Measurements from ENCODE around the gene SGPL1. TPM values are rescaled to one million over a fixed set of nuclear protein-coding genes. Genes with fewer than 3 reads are reported as not detected.

SGPL1 gene
- polyA plus RNA-seq, 1 experiment, result 16.6 TPM

DNA sequence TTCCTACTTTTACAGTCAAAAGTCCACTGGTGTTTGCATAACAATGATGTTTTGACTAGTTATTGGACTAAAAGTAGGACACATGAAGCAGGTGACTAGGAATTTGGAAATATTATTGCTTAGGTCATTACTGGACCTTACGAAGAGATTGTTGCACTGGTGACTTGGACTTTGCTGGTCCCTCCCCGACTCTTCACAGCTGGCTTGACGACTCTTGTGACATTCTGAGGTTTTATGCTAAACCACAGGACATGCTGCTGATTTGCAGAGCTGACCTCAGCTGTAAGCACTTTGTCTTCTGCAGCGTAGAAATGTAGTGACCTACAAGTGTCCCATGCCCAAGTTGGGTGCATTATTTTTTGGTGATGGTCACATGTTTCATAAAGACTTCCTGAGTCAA is 50.7 kb downstream of the SGPL1 start:
- Histone ChIP-seq H3K27me3 (ENCODE audit: control insufficient read depth, insufficient read depth, low read length) (no peaks in the 10 kb centered on the region), H3K36me3 (ENCODE audit: control insufficient read depth, insufficient read depth, low read length) (peaks cover 11% of the 10 kb centered on the region; the same call in 1 of the 2 replicates), H3K4me3 (ENCODE audit: low read depth, low read length) (no peak overlapping the region)
- POLR2A ChIA-PET, result no interaction called here
- TF ChIP-seq, protein P1, sequence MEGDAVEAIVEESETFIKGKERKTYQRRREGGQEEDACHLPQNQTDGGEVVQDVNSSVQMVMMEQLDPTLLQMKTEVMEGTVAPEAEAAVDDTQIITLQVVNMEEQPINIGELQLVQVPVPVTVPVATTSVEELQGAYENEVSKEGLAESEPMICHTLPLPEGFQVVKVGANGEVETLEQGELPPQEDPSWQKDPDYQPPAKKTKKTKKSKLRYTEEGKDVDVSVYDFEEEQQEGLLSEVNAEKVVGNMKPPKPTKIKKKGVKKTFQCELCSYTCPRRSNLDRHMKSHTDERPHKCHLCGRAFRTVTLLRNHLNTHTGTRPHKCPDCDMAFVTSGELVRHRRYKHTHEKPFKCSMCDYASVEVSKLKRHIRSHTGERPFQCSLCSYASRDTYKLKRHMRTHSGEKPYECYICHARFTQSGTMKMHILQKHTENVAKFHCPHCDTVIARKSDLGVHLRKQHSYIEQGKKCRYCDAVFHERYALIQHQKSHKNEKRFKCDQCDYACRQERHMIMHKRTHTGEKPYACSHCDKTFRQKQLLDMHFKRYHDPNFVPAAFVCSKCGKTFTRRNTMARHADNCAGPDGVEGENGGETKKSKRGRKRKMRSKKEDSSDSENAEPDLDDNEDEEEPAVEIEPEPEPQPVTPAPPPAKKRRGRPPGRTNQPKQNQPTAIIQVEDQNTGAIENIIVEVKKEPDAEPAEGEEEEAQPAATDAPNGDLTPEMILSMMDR (IDR thresholded peaks at IDR 0.05; ENCODE audit: insufficient read depth, low read depth, low read length), result no peak
- no peak for DNase-seq (ENCODE audit: low read depth)
- CTCF ChIA-PET, result interaction anchor here (0.7 kb wide), 1 partner anchor 10 kb away, joined by 3 read pairs; no protein-coding TSS in a partner anchor

DNA sequence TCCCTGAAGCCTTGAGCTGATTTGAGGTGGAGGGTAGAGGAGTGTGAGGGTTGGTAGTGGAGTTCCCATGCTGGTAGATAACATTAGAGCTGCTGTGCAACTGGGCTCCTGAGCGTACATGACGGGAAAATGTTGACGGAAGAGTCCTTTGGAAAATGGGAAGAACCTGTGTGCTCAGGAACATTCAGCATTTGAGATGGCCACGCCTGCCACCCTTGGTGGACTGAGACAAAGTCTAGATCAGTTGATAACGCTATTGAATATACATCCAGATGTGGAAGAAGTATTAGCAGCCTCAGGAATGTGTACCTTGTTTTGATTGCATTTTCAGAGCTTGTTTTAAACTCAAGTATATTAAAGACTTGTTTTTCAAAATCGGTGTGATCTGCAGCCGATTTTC is 56.5 kb downstream of the SGPL1 start:
- Histone ChIP-seq H3K27me3 (ENCODE audit: control insufficient read depth, insufficient read depth, low read length) (no peaks in the 10 kb centered on the region), H3K36me3 (ENCODE audit: control insufficient read depth, insufficient read depth, low read length) (peaks cover 13% of the 10 kb centered on the region), H3K4me3 (ENCODE audit: low read depth, low read length) (no peak overlapping the region)
- no peak for DNase-seq (ENCODE audit: low read depth)
- TF ChIP-seq, protein P1 (IDR thresholded peaks at IDR 0.05; ENCODE audit: insufficient read depth, low read depth, low read length), result no peak
- ChIA-PET POLR2A (no interaction called here), CTCF (interaction anchor here (0.6 to 3.1 kb wide), 5 partner anchors 8 to 320 kb away, joined by 3 to 10 read pairs (median 5); partner anchors contain the start of gene SGPL1)

GRCh38 chr10:70874061-70874460 is 58.3 kb downstream of the SGPL1 start:
- ChIA-PET CTCF (interaction anchor here (0.9 to 1.5 kb wide), 2 partner anchors 10 to 117 kb away, joined by 3 read pairs; no protein-coding TSS in a partner anchor), POLR2A (interaction anchor here (0.6 kb wide), 1 partner anchor 146 kb away, joined by 4 read pairs; no protein-coding TSS in a partner anchor)
- TF ChIP-seq, protein P1 (IDR thresholded peaks at IDR 0.05; ENCODE audit: insufficient read depth, low read depth, low read length), result no peak
- no peaks in the 10 kb centered on the region for H3K27me3 ChIP-seq (ENCODE audit: control insufficient read depth, insufficient read depth, low read length)
- H3K36me3 ChIP-seq (ENCODE audit: control insufficient read depth, insufficient read depth, low read length), result peaks cover 12% of the 10 kb centered on the region
- H3K4me3 ChIP-seq (ENCODE audit: low read depth, low read length), result no peak overlapping the region
- DNase-seq (ENCODE audit: low read depth), result no peak

GRCh38 chr10:70879207-70879606 is 63.5 kb downstream of the SGPL1 start:
- Histone ChIP-seq H3K36me3 (ENCODE audit: control insufficient read depth, insufficient read depth, low read length) (peaks cover 8% of the 10 kb centered on the region), H3K4me3 (ENCODE audit: low read depth, low read length) (no peak overlapping the region), H3K27me3 (ENCODE audit: control insufficient read depth, insufficient read depth, low read length) (no peaks in the 10 kb centered on the region)
- TF ChIP-seq, protein P1 (IDR thresholded peaks at IDR 0.05; ENCODE audit: insufficient read depth, low read depth, low read length), result no peak
- ChIA-PET CTCF (interaction anchor here (0.6 to 4.5 kb wide), 14 partner anchors 10 to 330 kb away, joined by 3 to 26 read pairs (median 6); partner anchors contain the start of gene SGPL1), POLR2A (interaction anchor here (0.6 kb wide), 1 partner anchor 137 kb away, joined by 3 read pairs; no protein-coding TSS in a partner anchor)
- no peak for DNase-seq (ENCODE audit: low read depth)

DNA sequence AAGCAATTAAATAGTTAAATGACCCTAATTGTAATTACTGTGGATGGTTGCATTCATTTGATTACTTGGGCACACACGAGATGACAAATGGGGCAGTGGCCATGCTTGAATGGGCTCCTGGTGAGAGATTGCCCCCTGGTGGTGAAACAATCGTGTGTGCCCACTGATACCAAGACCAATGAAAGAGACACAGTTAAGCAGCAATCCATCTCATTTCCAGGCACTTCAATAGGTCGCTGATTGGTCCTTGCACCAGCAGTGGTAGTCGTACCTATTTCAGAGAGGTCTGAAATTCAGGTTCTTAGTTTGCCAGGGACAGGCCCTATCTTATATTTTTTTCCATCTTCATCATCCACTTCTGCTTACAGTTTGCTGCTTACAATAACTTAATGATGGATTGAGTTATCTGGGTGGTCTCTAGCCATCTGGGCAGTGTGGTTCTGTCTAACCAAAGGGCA is 64.4 kb downstream of the SGPL1 start:
- H3K27me3 ChIP-seq (ENCODE audit: control insufficient read depth, insufficient read depth, low read length), result no peaks in the 10 kb centered on the region
- H3K36me3 ChIP-seq (ENCODE audit: control insufficient read depth, insufficient read depth, low read length), result peaks cover 9% of the 10 kb centered on the region
- ChIA-PET POLR2A (no interaction called here), CTCF (interaction anchor here (0.9 to 4.5 kb wide), 12 partner anchors 9 to 330 kb away, joined by 3 to 26 read pairs (median 7); partner anchors contain the start of gene SGPL1)
- TF ChIP-seq, protein P1 (IDR thresholded peaks at IDR 0.05; ENCODE audit: insufficient read depth, low read depth, low read length), result peak; percentile 92
- no peak for DNase-seq (ENCODE audit: low read depth)
- no peak overlapping the region for H3K4me3 ChIP-seq (ENCODE audit: low read depth, low read length)

All from BJ (cell line).